Measurements from ENCODE around the gene CFAP100. TPM values are rescaled to one million over a fixed set of nuclear protein-coding genes. Genes with fewer than 3 reads are reported as not detected.

CFAP100 gene
- total and polyA plus RNA-seq, 2 experiments from 2014 or later: not detected

GRCh38 chr3:126351086-126351770 lies 43.5 kb upstream of the CFAP100 start:
- DNase-seq (ENCODE audit: low spot score): no peak
- no peaks in the 10 kb centered on the region for H3K36me3 ChIP-seq (replicated peaks; ENCODE audit: insufficient read depth, low read depth)
- no peak overlapping the region for H2AFZ ChIP-seq
- H3K9me2 ChIP-seq (replicated peaks; ENCODE audit: insufficient read depth): no peaks in the 10 kb centered on the region
- H3K27ac ChIP-seq: no peak overlapping the region
- H3K4me3 ChIP-seq: no peak overlapping the region
- peaks cover 3% of the 10 kb centered on the region for H4K20me1 ChIP-seq (ENCODE audit: insufficient read depth, poor library complexity, severe bottlenecking)
- H3K4me2 ChIP-seq: no peak overlapping the region
- H3K4me1 ChIP-seq (ENCODE audit: insufficient read depth): peaks cover 10% of the 10 kb centered on the region
- H3K9me3 ChIP-seq (ENCODE audit: low read depth): no peaks in the 10 kb centered on the region
- H3K27me3 ChIP-seq: no peaks in the 10 kb centered on the region
- peaks cover 3% of the 10 kb centered on the region for H3K79me2 ChIP-seq
- 97% methylated on average over 10 of the region's 10 CpGs for WGBS (ENCODE audit: low lambda C conversion rate, missing lambda C conversion rate)
- no peak for TF ChIP-seq EZH2phosphoT487 (IDR thresholded peaks at IDR 0.05; ENCODE audit: low read depth, severe bottlenecking, unreplicated experiment)
- no peak for TF ChIP-seq CTCF (IDR thresholded peaks at IDR 0.05; ENCODE audit: poor library complexity)
- no peak for TF ChIP-seq EZH2 (IDR thresholded peaks at IDR 0.05; ENCODE audit: borderline replicate concordance)

GRCh38 chr3:126351771-126352475 lies 42.8 kb upstream of the CFAP100 start:
- Histone ChIP-seq H3K27me3 (no peaks in the 10 kb centered on the region), H3K4me3 (no peak overlapping the region), H2AFZ (no peak overlapping the region), H3K9me2 (replicated peaks; ENCODE audit: insufficient read depth) (no peaks in the 10 kb centered on the region), H3K79me2 (peaks cover 3% of the 10 kb centered on the region), H3K36me3 (replicated peaks; ENCODE audit: insufficient read depth, low read depth) (no peaks in the 10 kb centered on the region), H3K9me3 (ENCODE audit: low read depth) (no peaks in the 10 kb centered on the region), H3K4me2 (no peak overlapping the region), H3K27ac (no peak overlapping the region), H4K20me1 (ENCODE audit: insufficient read depth, poor library complexity, severe bottlenecking) (peaks cover 3% of the 10 kb centered on the region), H3K4me1 (ENCODE audit: insufficient read depth) (peaks cover 10% of the 10 kb centered on the region)
- 95% methylated on average over 18 of the region's 18 CpGs for WGBS (ENCODE audit: low lambda C conversion rate, missing lambda C conversion rate)
- no peak for DNase-seq (ENCODE audit: low spot score)
- TF ChIP-seq EZH2phosphoT487 (IDR thresholded peaks at IDR 0.05; ENCODE audit: low read depth, severe bottlenecking, unreplicated experiment) (no peak), CTCF (IDR thresholded peaks at IDR 0.05; ENCODE audit: poor library complexity) (no peak), EZH2 (IDR thresholded peaks at IDR 0.05; ENCODE audit: borderline replicate concordance) (no peak)

GRCh38 chr3:126352476-126353454 lies 41.9 kb upstream of the CFAP100 start:
- no peaks in the 10 kb centered on the region for H3K9me2 ChIP-seq (replicated peaks; ENCODE audit: insufficient read depth)
- 91% methylated on average over 26 of the region's 27 CpGs for WGBS (ENCODE audit: low lambda C conversion rate, missing lambda C conversion rate)
- H3K4me3 ChIP-seq: no peak overlapping the region
- H3K4me2 ChIP-seq: no peak overlapping the region
- H3K27me3 ChIP-seq: no peaks in the 10 kb centered on the region
- H3K36me3 ChIP-seq (replicated peaks; ENCODE audit: insufficient read depth, low read depth): no peaks in the 10 kb centered on the region
- no peak for DNase-seq (ENCODE audit: low spot score)
- no peaks in the 10 kb centered on the region for H3K9me3 ChIP-seq (ENCODE audit: low read depth)
- H3K4me1 ChIP-seq (ENCODE audit: insufficient read depth): peaks cover 12% of the 10 kb centered on the region
- no peak for TF ChIP-seq EZH2 (IDR thresholded peaks at IDR 0.05; ENCODE audit: borderline replicate concordance)
- no peak for TF ChIP-seq EZH2phosphoT487 (IDR thresholded peaks at IDR 0.05; ENCODE audit: low read depth, severe bottlenecking, unreplicated experiment)
- TF ChIP-seq CTCF (IDR thresholded peaks at IDR 0.05; ENCODE audit: poor library complexity): no peak
- H3K79me2 ChIP-seq: peaks cover 3% of the 10 kb centered on the region
- H3K27ac ChIP-seq: no peak overlapping the region
- H4K20me1 ChIP-seq (ENCODE audit: insufficient read depth, poor library complexity, severe bottlenecking): peaks cover 3% of the 10 kb centered on the region
- no peak overlapping the region for H2AFZ ChIP-seq

Measured in hepatocyte (in vitro differentiated cells).